ENCODE data around the gene ABLIM2.
"Not testable (repeated sequence)": the region's sequence is repeated elsewhere in the genome, so short reads cannot be mapped to it uniquely, and the experiment has no call there.

The ABLIM2 gene

GRCh38 chr4:7924163-7924562, 234.4 kb downstream of the ABLIM2 start:
- FAIRE-seq = no peak

- no peak for FAIRE-seq
Measured at GRCh38 chr4:7922466-7922865, 236.1 kb downstream of the ABLIM2 start.

GRCh38 chr4:7918981-7919380, 239.6 kb downstream of the ABLIM2 start:
- no peak for FAIRE-seq

- FAIRE-seq = not testable (repeated sequence)
Measured at GRCh38 chr4:7918187-7918586, 240.4 kb downstream of the ABLIM2 start.

- no peak for FAIRE-seq
Measured at GRCh38 chr4:7917669-7918068, 240.9 kb downstream of the ABLIM2 start.

- FAIRE-seq = no peak
Measured at GRCh38 chr4:7915875-7916242, 242.8 kb downstream of the ABLIM2 start.

Data from islet of Langerhans (tissue), 1 donor.